Effector memory CD4-positive, alpha-beta T cell (primary cell): ENCODE measurements around the gene DDR2.

ENCODE experiments used
- DNase-seq, 3 donors: peaks; one replicate each; pipeline ENCODE4 v3.0.0-alpha.2; 2020
- H3K27ac ChIP-seq: 2 replicates; pipeline ENCODE4 v1.7.0; 2013; ENCODE audit warnings: mild to moderate bottlenecking, low read length, moderate library complexity; ENCODE audit not compliant: insufficient read depth, poor library complexity, severe bottlenecking
- H3K27me3 ChIP-seq: replicated peaks from 2 replicates; pipeline ENCODE4 v1.7.0; 2013; ENCODE audit warnings: mild to moderate bottlenecking, low read length; ENCODE audit not compliant: insufficient read depth, control insufficient read depth, poor library complexity, severe bottlenecking
- H3K36me3 ChIP-seq: 2 replicates; pipeline ENCODE4 v1.7.0; 2013; ENCODE audit warnings: mild to moderate bottlenecking, low read length, moderate library complexity; ENCODE audit not compliant: control insufficient read depth, insufficient read depth
- H3K4me1 ChIP-seq: 2 replicates; pipeline ENCODE4 v1.7.0; 2013; ENCODE audit warnings: low read length, mild to moderate bottlenecking; ENCODE audit not compliant: control insufficient read depth, insufficient read depth, poor library complexity, severe bottlenecking
- H3K4me3 ChIP-seq: 2 replicates; pipeline ENCODE4 v1.7.0; 2013; ENCODE audit warnings: low read length, low read depth, mild to moderate bottlenecking; ENCODE audit not compliant: insufficient read depth, poor library complexity, severe bottlenecking
- H3K9me3 ChIP-seq: 2 replicates; pipeline ENCODE4 v1.7.0; 2013; ENCODE audit warnings: mild to moderate bottlenecking, low read length, moderate library complexity; ENCODE audit not compliant: control insufficient read depth

Gene DDR2

GRCh38 chr1:162627662-162628296 lies 4.5 kb upstream of the DDR2 start:
- H3K9me3 ChIP-seq = no peaks in the 10 kb centered on the region
- DNase-seq = no peak
- no peaks in the 10 kb centered on the region for H3K4me1 ChIP-seq
- H3K4me3 ChIP-seq = no peak overlapping the region
- no peaks in the 10 kb centered on the region for H3K36me3 ChIP-seq
- no peak overlapping the region for H3K27ac ChIP-seq
- no peaks in the 10 kb centered on the region for H3K27me3 ChIP-seq

DNA sequence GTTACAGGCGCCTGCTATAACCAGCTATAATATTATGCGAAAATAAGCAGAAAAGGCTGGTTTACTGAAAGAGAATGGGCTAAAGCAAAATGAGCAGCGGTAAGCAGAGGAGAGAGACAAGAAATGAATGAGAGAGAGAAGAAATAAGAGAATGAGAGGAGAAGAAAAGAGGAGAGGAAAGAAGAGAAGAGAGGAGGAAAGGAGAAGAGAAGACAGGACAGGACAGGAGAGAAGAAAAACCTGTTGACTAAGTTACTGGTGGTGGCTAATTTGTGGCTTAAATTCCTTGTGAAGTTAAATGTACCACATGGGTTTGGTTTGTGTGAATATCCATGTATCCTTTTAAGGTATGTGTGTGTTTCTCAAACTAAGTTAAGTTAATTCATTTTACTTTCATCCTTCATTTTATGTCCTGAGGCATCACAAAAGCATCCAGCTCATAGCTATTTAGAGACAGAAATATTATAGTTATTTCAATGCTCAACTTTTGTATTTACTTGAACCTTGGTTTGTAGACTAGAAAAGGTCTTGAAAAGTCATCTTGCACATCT lies 3.1 kb upstream of the DDR2 start:
- no peaks in the 10 kb centered on the region for H3K4me1 ChIP-seq
- H3K27me3 ChIP-seq = no peaks in the 10 kb centered on the region
- no peak overlapping the region for H3K27ac ChIP-seq
- H3K4me3 ChIP-seq = no peak overlapping the region
- H3K9me3 ChIP-seq = no peaks in the 10 kb centered on the region
- H3K36me3 ChIP-seq = no peaks in the 10 kb centered on the region
- DNase-seq = no peak

GRCh38 chr1:162629651-162630050 lies 2.6 kb upstream of the DDR2 start:
- no peaks in the 10 kb centered on the region for H3K36me3 ChIP-seq
- DNase-seq = no peak
- no peak overlapping the region for H3K4me3 ChIP-seq

GRCh38 chr1:162631546-162632191 lies 595 bp upstream of the DDR2 start:
- no peaks in the 10 kb centered on the region for H3K36me3 ChIP-seq
- DNase-seq = no peak
- no peaks in the 10 kb centered on the region for H3K4me1 ChIP-seq
- H3K27ac ChIP-seq = no peak overlapping the region
- H3K27me3 ChIP-seq = no peaks in the 10 kb centered on the region
- H3K4me3 ChIP-seq = no peak overlapping the region
- no peaks in the 10 kb centered on the region for H3K9me3 ChIP-seq

More at GRCh38 chr1:162629651-162630050, 2.6 kb upstream of the DDR2 start:
- Histone ChIP-seq H3K27me3 (no peaks in the 10 kb centered on the region), H3K9me3 (no peaks in the 10 kb centered on the region), H3K4me1 (no peaks in the 10 kb centered on the region), H3K27ac (no peak overlapping the region)

DNA sequence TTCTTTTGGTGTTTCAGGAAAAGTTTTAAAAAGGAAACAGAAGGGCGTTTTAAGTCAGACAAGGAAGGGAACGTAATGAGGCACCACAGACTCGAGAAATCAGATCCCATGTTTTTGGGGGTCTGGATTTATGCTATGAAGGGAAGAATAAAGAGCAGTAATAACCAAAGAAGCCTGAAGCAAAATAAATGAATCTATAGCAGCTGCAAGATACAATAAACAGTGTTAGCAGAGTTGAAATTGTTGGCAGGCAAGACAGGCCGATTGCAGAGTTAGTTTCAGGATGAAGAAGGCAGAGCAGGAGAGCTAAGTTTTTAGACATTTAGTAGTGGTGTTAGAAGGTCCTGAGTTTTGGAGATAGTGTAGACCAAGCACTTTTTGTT lies 425 bp downstream of the DDR2 start:
- H3K9me3 ChIP-seq = no peaks in the 10 kb centered on the region
- no peak for DNase-seq
- no peaks in the 10 kb centered on the region for H3K36me3 ChIP-seq
- no peaks in the 10 kb centered on the region for H3K4me1 ChIP-seq
- H3K27ac ChIP-seq = no peak overlapping the region
- no peak overlapping the region for H3K4me3 ChIP-seq
- H3K27me3 ChIP-seq = no peaks in the 10 kb centered on the region

DNA sequence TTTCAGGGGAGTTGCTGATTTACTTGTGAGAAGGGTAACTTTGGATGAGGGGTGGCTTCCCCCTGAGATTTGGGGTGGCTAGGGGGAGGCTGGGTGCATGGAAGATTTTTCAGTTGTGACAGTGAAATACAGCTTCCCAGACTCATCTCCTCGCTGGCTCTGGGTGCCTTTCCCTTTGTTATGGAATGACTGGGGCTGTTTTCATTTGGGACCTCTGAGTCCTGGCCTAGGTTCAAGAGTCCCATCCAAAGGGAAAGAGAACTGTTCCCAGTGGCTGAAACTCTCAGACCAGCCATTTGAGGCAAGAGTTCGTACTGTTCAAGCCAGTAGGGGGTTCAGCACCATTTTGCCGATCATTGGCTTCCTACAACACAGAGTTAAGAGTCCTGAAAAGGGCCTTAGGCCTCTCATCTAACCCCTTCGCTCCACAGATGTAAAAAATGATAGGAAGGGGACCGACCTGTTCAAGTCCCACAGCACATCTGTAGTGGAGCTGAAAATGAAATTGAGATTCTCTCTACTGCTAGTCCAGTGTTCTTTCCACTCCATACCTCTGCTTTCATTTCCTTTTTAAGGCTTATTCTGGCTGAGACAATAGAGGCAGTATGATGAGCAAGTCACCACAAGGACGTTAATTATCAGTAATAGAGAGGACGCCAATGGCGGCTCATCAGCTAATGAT lies 958 bp downstream of the DDR2 start:
- no peak for DNase-seq
- no peaks in the 10 kb centered on the region for H3K9me3 ChIP-seq
- no peaks in the 10 kb centered on the region for H3K4me1 ChIP-seq
- H3K4me3 ChIP-seq = no peak overlapping the region
- H3K36me3 ChIP-seq = no peaks in the 10 kb centered on the region
- H3K27me3 ChIP-seq = no peaks in the 10 kb centered on the region
- H3K27ac ChIP-seq = no peak overlapping the region

DNA sequence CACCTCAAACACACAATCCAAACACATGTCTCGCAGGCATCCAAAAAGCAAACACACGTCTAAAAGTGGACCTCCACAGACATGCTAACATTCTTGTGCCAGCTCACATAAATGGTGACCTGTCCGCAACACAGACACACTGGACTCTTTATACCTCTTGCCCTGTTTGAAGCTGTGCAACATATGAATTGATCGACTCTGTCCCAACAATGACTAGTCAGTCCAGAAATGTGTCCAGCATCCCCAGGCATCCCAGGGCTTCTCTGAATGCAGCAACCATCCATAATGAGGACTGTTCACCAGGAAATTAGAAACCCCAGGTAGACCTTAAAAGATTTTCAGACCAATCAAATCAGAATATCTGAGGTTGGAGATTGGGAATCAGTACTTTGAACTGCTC lies 3.2 kb downstream of the DDR2 start:
- Histone ChIP-seq H3K27ac (no peak overlapping the region), H3K9me3 (no peaks in the 10 kb centered on the region), H3K36me3 (no peaks in the 10 kb centered on the region), H3K4me1 (no peaks in the 10 kb centered on the region), H3K27me3 (no peaks in the 10 kb centered on the region), H3K4me3 (no peak overlapping the region)
- DNase-seq = no peak

DNA sequence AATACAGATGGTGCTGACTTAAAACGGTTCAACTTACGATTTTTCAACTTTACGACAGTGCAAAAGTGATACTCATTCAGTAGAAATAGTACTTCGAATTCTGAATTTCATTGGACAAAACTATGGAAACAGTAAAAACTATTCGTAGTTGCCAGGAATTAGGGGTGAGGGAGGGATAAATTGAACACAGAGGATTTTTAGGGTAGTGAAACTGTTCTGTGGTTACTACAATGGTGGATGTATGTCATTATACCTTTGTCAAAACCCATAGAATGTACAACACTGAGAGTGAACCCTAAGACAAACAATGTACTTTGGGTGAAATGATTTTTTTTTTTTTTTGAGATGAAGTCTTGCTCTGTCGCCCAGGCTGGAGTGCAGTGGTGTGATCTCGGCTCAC lies 7.5 kb downstream of the DDR2 start:
- H3K36me3 ChIP-seq = no peaks in the 10 kb centered on the region

DNA sequence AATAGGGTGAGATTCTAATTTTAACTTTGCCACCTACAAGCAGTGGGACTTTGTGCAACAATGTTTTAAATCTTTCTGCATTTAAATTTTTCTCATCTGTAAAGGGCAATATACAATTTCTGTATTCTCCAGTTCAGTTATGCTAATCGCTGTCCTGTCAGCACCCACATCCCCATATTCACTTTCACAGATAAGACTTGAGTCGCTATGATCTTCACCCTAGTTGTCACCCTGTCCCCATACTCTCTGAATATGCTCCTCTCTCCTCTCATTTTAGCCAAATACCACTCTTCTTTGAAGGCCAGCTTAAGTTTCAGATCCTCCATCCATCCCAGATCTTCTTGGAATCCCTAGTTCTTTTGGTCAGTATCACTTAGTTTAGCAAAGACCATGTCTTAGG lies 8.8 kb downstream of the DDR2 start:
- Histone ChIP-seq H3K27me3 (no peaks in the 10 kb centered on the region), H3K27ac (no peak overlapping the region), H3K4me3 (no peak overlapping the region), H3K9me3 (no peaks in the 10 kb centered on the region), H3K36me3 (no peaks in the 10 kb centered on the region), H3K4me1 (no peaks in the 10 kb centered on the region)
- no peak for DNase-seq

More for the DNA sequence above, 7.5 kb downstream of the DDR2 start:
- DNase-seq = no peak
- Histone ChIP-seq H3K9me3 (no peaks in the 10 kb centered on the region), H3K4me1 (no peaks in the 10 kb centered on the region), H3K4me3 (no peak overlapping the region), H3K27ac (no peak overlapping the region), H3K27me3 (no peaks in the 10 kb centered on the region)

DNA sequence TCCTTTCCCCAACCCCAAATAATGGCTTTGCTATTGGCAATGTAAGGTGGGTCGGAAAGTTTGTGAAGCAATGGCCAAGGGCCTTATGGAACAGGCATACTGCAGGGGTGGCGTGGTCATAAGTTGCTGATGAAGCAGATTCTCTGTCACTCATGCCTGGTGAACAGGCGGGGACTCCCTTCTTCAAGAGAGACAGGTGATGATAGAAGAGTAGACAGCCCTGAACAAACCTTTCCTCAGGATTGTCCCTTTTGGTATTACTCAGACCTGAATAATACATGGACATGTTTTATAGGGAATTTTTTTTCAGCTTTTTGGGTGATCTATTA lies 12.7 kb downstream of the DDR2 start:
- no peaks in the 10 kb centered on the region for H3K36me3 ChIP-seq
- H3K27ac ChIP-seq = no peak overlapping the region
- no peak overlapping the region for H3K4me3 ChIP-seq
- H3K27me3 ChIP-seq = no peaks in the 10 kb centered on the region
- H3K4me1 ChIP-seq = no peaks in the 10 kb centered on the region
- no peaks in the 10 kb centered on the region for H3K9me3 ChIP-seq
- no peak for DNase-seq
